T-helper 1 cell treated with Interleukin-12 subunit alpha and Interleukin-12 subunit beta and Interleukin-4 antibody, amounts not matched to agents 30 ng/mL and 1 ng/mL, for 36 hours (primary cell): ENCODE results near the gene ACBD7. TPM values are rescaled to one million over a fixed set of nuclear protein-coding genes. Genes with fewer than 3 reads are reported as not detected.

Source experiments
- intact Hi-C: fragments of 100-400 bp; cut with micrococcal nuclease; formaldehyde crosslinking; loops from one replicate; pipeline ENCODE4 v1.15.1; 2024
- total RNA-seq: library from RNA; stranded (reverse); gene quantifications from 2 replicates; pipeline ENCODE4 v1.2.3, GENCODE V29; 2022

ACBD7 gene
- total RNA-seq, 1 donor from 2014 or later, result 1.5 TPM

DNA sequence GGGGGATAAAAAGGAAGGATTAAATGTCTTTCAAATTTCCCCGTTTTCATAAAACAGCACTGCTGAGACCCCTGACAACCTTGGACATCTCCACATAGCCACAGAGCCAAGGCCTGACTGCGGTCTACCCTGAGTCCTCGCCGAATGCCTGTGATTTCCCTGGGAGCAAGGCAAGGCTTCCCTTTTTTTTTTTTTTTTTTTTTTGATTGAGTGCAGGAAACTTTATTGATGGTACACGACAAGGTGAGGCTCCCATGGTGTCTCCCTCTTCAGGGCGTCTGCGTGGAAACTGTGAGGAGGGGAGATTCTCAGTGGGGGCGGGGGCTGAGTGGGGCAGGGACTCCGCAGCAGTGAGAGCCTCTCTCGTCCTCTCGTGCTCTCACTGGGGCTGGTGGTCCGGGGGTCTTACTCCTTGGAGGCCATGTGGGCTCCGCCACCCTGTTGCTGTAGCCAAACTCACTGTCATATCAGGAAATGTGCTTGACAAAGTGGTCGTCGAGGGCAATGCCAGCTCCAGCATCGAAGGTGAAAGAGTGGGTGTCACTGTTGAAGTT is 4.4 kb upstream of the ACBD7 start:
- intact Hi-C loops, result no loop called here

DNA sequence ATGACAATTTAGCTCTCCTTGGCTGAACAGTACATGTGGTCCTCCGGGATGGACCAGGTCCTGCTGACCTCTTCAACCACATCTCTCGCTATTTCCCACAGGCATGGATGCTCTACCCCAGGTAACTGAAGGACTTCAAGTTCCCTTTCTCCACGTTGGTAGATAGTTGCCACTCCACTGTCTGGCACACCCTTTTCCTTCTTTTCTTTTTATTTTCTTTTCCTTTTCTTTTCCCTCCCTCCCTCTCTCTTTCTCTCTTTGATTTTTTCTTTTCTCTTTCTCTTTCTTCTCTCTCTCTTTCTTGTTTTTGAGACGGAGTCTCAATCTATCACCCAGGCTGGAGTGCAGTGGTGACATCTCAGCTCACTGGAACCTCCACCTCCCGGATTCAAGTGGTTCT is 2.8 kb upstream of the ACBD7 start:
- intact Hi-C loops, result no loop called here

DNA sequence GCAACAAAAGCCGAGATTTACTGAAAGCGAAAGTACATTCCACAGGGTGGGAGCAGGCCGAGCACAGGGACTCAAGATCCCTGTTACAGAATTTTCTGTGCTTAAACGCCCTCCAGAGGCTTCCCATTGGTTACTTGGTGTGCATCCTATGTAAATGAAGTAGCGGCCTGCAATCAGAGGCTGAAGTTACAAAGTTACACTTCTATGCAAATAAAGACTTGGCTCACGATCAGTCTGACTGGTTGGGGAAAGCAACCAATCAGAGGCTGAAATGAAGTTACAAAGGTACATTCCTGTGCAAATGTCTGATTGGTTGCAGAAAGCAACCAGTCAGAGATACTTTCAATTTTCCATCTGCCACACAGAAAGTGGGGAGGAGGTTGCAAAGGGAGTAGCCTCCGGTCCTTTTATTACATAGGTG is 4.1 kb downstream of the ACBD7 start:
- intact Hi-C loops, result no loop called here

DNA sequence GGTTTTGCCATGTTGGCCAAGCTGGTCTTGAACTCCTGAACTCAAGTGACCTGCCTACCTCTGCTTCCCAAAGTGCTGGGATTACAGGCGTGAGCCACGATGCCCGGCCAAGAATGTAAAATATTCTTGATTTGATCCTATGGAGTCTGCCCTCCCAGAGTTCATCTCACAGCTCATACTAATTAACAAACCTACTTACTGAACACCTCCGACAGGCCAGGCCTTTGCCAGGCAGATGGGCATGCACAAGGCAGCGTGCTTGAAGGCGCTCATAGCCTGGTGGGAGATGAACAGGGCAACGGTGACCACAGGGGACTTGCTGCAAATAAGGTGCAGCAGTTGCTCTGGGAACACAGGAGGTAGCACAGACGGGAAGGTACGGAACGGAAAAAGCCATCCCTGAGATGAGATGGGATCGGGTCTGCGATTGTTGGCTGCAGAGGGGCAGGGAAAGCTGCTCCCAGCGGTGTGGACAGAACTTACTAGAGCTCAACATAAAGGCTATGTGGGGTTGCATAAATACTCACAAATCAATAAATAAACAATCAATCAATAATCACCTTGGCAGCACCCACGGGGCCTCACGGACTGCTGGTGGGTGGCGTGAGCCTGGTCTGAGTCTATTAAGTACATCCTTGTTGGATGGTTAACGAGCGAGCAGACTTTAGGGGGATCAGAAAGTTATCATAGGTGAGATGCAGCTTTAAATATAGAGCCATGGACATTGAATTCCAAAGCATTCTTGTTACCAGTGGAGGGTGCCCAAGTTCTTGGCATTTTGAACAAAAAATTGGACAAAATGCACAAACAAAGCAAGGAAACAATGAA is 4.7 kb downstream of the ACBD7 start:
- intact Hi-C loops, result no loop called here

DNA sequence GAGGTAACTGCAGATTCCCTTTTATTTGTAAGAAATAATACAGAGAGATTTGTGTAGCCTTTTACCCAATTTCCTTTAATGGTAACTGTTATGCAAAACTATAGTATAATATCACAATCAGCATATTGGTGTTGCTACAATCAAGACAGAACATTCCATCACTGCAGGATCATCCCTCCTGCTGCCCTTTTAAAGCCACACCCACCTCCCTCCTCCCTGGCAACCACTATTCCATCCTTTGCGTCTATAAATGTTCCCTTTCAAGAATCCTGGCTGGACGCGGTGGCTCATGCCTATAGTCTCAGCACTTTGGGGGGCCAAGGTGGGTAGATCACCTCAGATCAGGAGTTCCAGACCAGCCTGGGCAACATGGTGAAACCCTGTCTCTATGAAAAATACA is 13.2 kb downstream of the ACBD7 start:
- intact Hi-C loops, result no loop called here

GRCh38 chr10:15072358-15072757 is 16.2 kb downstream of the ACBD7 start:
- intact Hi-C loops, result no loop called here

DNA sequence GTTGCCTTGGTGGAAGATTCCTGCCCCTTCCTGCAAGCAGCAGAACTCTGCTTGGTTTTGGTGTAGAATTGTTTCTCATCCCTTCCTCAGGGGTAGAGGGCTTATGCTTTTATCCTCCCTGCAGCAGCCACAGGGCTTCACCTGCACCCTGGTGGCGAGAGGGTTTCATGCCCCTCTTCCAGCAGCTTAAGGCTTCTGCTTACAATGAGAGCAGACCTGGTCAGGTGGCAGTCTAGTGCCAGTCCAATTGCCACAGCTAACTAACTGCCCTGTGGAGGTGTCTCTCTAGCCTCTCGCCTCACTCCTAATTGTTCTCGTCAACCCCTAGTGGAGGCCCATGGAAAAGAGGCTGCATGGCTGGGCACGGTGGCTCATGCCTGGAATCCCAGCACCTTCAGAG is 19.3 kb downstream of the ACBD7 start:
- intact Hi-C loops, result no loop called here

DNA sequence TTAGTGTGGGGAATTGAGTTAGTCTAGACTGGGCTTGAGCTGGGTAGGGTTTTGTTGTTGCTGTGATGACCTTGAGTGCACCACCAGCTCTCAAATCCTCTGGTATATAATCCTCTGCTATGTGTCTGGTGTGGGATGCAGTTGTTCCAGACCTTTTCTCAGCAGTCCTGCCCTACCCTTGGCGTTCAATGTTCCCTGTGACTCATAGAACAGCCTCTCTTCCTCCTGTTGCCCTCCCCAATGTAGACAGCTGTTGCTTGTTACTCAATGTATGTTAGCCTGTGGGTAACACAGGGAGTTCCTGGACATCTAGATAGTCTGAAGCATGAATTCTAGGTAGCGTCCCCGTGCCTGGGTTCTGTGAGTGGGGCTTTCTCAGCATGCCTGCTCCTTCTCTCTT is 19.8 kb downstream of the ACBD7 start:
- intact Hi-C loops, result no loop called here

DNA sequence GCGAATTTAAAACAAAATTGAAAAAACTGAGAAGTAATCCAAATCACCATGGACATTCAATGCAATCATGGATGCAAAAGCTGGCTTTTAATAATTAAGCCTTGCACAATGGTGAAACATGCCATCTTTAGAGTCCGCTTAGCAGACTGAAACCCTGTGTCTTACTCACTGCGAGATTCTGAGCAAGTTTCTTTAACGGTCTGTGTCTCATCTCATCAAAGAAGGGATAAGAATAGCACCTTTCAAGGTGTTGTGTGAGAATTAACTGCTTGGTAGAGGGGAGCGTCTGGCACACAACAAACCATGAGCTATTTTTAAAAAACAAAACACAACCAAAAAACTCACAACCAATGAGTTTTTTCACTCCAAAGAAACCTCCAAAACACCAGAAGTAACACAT is 21.4 kb downstream of the ACBD7 start:
- intact Hi-C loops, result no loop called here

DNA sequence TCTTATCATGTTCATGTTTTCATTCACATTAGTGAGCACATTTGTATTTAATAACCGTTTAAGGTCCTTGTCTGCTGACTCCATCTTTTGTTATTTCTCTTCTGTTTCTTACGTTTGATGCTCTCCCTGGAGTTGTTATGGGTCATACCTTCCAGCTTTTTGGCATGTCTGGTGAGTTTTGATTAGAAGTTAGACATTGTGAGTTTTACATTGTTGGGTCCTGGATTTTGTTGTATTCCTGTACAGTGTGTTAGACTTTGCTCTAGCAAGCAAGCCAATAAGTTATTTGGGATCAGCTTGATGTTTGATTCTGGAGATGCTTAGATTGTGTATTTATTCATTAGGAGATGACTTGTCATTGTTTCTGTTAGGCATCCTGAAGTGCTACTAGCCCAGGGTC is 27.9 kb downstream of the ACBD7 start:
- intact Hi-C loops, result no loop called here

- intact Hi-C loops, result no loop called here
Measured at GRCh38 chr10:15059914-15060313, 28.7 kb downstream of the ACBD7 start.

- intact Hi-C loops, result no loop called here
Measured at GRCh38 chr10:15058689-15059088, 29.9 kb downstream of the ACBD7 start.

DNA sequence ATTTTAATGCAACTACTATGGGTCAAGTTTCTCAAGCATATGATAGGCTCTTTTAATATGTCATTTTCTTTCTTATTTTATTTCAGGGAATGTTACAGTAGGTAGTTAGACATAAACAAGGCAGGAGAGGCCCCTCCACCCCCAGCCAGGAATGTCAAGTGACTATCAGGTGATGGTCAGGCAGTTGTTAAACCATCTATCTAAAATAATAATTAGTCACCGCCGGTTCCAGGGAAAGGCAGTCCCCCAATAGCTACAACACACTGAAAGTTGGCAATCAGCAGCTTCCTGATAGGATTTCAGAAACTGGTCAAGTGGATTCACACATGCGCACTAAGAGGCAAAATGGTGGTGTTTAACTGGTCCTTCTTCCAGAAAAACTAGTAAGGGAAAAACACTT is 35.5 kb downstream of the ACBD7 start:
- intact Hi-C loops, result no loop called here

- intact Hi-C loops, result no loop called here
Measured at GRCh38 chr10:15052121-15052520, 36.5 kb downstream of the ACBD7 start.

DNA sequence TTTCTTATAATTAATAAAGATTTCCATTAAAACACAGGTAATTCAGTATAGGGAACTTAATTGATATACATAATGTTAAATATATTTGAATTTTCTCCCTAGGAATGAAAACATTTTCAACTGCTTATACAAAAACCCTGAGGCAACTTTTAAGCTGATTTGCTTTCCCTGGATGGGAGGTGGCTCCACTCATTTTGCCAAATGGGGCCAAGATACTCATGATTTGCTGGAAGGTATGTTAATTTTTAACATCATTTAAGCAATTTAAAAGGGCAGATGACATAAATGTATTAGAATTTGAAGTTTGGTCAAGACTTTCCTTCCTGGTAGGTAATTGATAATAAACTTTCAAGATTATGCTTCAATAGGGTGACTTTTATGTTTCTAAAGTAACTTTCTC is 39.0 kb downstream of the ACBD7 start:
- intact Hi-C loops, result no loop called here

- intact Hi-C loops, result no loop called here
Measured at GRCh38 chr10:15046626-15047025, 42.0 kb downstream of the ACBD7 start.

- intact Hi-C loops, result no loop called here
Measured at GRCh38 chr10:15045380-15045779, 43.2 kb downstream of the ACBD7 start.

- intact Hi-C loops, result no loop called here
Measured at GRCh38 chr10:15043674-15044073, 44.9 kb downstream of the ACBD7 start, which contains the start of gene OLAH. Gene OLAH (plus strand): TSS chr10:15043943. CDS start chr10:15047289, 3,346 bp downstream.

GRCh38 chr10:15038416-15038815 is 50.2 kb downstream of the ACBD7 start:
- intact Hi-C loops, result no loop called here

GRCh38 chr10:15037691-15038090 is 50.9 kb downstream of the ACBD7 start:
- intact Hi-C loops, result no loop called here

- intact Hi-C loops, result no loop called here
Measured at GRCh38 chr10:15035385-15036301, 52.9 kb downstream of the ACBD7 start.

DNA sequence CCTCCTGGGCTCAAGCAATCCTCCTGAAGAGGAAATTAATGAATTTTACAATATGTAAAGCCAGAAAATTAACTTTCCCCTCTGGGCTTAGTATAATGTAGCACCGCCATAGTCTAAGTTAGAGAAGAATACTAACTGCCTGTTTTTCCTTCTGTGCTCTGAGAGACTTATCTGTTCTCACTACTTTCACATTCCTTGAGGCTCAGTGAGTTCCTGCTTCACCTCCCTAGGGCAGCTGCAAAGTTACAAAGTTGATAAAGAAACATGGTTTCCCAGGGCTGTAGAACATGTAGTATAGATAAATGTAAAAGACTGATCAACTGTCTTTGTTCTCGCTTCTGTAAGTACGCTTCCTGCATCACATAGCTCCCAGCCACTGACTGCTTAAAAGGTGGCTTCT is 60.8 kb downstream of the ACBD7 start:
- intact Hi-C loops, result no loop called here
